K562 (cell line): Measurements from ENCODE around the gene ANKS1A. TPM values are rescaled to one million over a fixed set of nuclear protein-coding genes. Genes with fewer than 3 reads are reported as not detected.

ENCODE experiments used
- KLF16 ChIP-seq: IDR thresholded peaks from 2 replicates; pipeline ENCODE4 v1.6.1; 2016; ENCODE audit warnings: antibody characterized with exemption
- TEAD4 ChIP-seq, 2 experiments: sonication (generic) in 1 of 2; formaldehyde crosslinking in 1 of 2; IDR thresholded peaks; 2 replicates each; pipeline versions ENCODE4 v1.6.1 to v1.8.0; 2012 to 2022; ENCODE audit warnings: borderline replicate concordance in 1 of 2, inconsistent platforms in 1 of 2, low read length in 1 of 2, mild to moderate bottlenecking in 1 of 2, missing genetic modification reagents in 1 of 2
- ZKSCAN3 ChIP-seq: fragments of 250-450 bp; sonication (Bioruptor Pico); IDR thresholded peaks from 2 replicates; pipeline ENCODE4 v1.4.0; 2020
- polyA plus RNA-seq, 8 experiments: library from polyadenylated mRNA; depleted of rRNA in 4 of 8; stranded (reverse) in 5 of 8; unstranded in 3 of 8; fragments of >200 nt; fragmentation: Nextera tagmentation in 2 of 8; fragmentation: Illumina TruSeq in 1 of 8; extraction: Ambion mirVana in 2 of 8; extraction: Trizol in 1 of 8; gene quantifications; 2 replicates each; pipeline versions ENCODE4 v1.2.1 to v1.2.3, GENCODE V29; 2011 to 2014; ENCODE audit warnings: inconsistent platforms in 1 of 8, missing spikeins in 1 of 8
- total RNA-seq, 7 experiments: library from RNA; depleted of rRNA in 6 of 7; stranded (reverse); fragments of >200 nt in 6 of 7; fragmentation: Illumina TruSeq in 2 of 7; extraction: Trizol in 2 of 7; gene quantifications; 2 replicates each; pipeline versions ENCODE4 v1.2.1 to v1.2.3, GENCODE V29; 2011 to 2021; ENCODE audit warnings: low replicate concordance in 1 of 7
- TF ChIP-seq, protein P1 (sequence below), 2 experiments: fragments of 450-650 bp; formaldehyde crosslinking in 1 of 2; IDR thresholded peaks; 2 replicates each; pipeline versions ENCODE4 v1.4.0 to v1.6.1; 2014 to 2020; ENCODE audit warnings: mild to moderate bottlenecking in 2 of 2, borderline replicate concordance in 1 of 2, low read depth in 1 of 2
- TF ChIP-seq, protein P2 (sequence below): fragments of 450-650 bp; formaldehyde crosslinking; IDR thresholded peaks from 2 replicates; pipeline ENCODE4 v1.4.0; 2020; ENCODE audit warnings: mild to moderate bottlenecking, moderate library complexity
- TF ChIP-seq, protein P3 (sequence below): fragments of 450-650 bp; IDR thresholded peaks from 2 replicates; pipeline ENCODE4 v1.6.1; 2017; ENCODE audit warnings: mild to moderate bottlenecking, moderate library complexity
- TF ChIP-seq, protein P4 (sequence below): fragments of 200-800 bp; sonication (Bioruptor generic); IDR thresholded peaks from 2 replicates; pipeline ENCODE4 v1.6.1; 2016; ENCODE audit warnings: missing genetic modification characterization, missing compliant biosample characterization
- TF ChIP-seq, protein P5 (sequence below): fragments of 450-650 bp; IDR thresholded peaks from 2 replicates; pipeline ENCODE4 v1.7.0; 2016; ENCODE audit warnings: borderline replicate concordance

Gene ANKS1A
- total and polyA plus RNA-seq, 9 of the 15 experiments (the other 6 are each of a cell fraction or from before 2014, with no cell fraction given), result 1.1 to 13.8 (median 5.3) TPM

DNA sequence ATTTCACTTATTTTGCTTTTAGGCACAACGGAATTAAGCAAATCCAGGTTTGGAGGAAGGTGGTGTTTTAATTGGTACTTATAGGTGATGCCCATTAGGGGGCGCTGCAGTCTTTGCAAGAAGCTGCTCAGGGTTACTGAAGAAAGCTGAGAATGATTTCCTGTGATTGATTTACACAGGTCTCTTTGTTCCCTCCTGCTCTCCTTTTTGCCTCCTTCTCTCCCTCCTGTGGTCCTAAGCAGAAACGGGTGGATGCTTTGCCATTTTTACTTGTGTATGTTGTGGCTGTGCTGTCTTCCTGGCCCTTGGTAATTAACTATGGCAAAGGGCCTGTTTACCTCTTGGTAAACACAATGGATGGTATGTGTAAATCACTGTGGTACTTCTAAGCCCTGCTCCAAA lies 97.8 kb downstream of the ANKS1A start (continued):
- TF ChIP-seq, protein P1, sequence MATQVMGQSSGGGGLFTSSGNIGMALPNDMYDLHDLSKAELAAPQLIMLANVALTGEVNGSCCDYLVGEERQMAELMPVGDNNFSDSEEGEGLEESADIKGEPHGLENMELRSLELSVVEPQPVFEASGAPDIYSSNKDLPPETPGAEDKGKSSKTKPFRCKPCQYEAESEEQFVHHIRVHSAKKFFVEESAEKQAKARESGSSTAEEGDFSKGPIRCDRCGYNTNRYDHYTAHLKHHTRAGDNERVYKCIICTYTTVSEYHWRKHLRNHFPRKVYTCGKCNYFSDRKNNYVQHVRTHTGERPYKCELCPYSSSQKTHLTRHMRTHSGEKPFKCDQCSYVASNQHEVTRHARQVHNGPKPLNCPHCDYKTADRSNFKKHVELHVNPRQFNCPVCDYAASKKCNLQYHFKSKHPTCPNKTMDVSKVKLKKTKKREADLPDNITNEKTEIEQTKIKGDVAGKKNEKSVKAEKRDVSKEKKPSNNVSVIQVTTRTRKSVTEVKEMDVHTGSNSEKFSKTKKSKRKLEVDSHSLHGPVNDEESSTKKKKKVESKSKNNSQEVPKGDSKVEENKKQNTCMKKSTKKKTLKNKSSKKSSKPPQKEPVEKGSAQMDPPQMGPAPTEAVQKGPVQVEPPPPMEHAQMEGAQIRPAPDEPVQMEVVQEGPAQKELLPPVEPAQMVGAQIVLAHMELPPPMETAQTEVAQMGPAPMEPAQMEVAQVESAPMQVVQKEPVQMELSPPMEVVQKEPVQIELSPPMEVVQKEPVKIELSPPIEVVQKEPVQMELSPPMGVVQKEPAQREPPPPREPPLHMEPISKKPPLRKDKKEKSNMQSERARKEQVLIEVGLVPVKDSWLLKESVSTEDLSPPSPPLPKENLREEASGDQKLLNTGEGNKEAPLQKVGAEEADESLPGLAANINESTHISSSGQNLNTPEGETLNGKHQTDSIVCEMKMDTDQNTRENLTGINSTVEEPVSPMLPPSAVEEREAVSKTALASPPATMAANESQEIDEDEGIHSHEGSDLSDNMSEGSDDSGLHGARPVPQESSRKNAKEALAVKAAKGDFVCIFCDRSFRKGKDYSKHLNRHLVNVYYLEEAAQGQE (IDR thresholded peaks at IDR 0.05; ENCODE audit: borderline replicate concordance), result peak; percentile 79; the same call in 1 of the 2 replicates
- TF ChIP-seq, protein P1 (CRISPR knock-in tag; IDR thresholded peaks at IDR 0.05; ENCODE audit: low read depth), result 0 out of 2 replicates have a peak, but pooled peaks have one; percentile 26
- TF ChIP-seq, protein P2, sequence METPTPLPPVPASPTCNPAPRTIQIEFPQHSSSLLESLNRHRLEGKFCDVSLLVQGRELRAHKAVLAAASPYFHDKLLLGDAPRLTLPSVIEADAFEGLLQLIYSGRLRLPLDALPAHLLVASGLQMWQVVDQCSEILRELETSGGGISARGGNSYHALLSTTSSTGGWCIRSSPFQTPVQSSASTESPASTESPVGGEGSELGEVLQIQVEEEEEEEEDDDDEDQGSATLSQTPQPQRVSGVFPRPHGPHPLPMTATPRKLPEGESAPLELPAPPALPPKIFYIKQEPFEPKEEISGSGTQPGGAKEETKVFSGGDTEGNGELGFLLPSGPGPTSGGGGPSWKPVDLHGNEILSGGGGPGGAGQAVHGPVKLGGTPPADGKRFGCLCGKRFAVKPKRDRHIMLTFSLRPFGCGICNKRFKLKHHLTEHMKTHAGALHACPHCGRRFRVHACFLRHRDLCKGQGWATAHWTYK (CRISPR knock-in tag), result no peak
- TF ChIP-seq, protein P3, sequence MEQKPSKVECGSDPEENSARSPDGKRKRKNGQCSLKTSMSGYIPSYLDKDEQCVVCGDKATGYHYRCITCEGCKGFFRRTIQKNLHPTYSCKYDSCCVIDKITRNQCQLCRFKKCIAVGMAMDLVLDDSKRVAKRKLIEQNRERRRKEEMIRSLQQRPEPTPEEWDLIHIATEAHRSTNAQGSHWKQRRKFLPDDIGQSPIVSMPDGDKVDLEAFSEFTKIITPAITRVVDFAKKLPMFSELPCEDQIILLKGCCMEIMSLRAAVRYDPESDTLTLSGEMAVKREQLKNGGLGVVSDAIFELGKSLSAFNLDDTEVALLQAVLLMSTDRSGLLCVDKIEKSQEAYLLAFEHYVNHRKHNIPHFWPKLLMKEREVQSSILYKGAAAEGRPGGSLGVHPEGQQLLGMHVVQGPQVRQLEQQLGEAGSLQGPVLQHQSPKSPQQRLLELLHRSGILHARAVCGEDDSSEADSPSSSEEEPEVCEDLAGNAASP, result no peak
- TF ChIP-seq ZKSCAN3, result no peak
- no peak for TF ChIP-seq TEAD4 (IDR thresholded peaks at IDR 0.05; ENCODE audit: low read length)
- 0 out of 2 replicates have a peak, but pooled peaks have one; percentile 31 for TF ChIP-seq TEAD4 (CRISPR knock-in tag; IDR thresholded peaks at IDR 0.05; ENCODE audit: borderline replicate concordance)
- TF ChIP-seq, protein P4, sequence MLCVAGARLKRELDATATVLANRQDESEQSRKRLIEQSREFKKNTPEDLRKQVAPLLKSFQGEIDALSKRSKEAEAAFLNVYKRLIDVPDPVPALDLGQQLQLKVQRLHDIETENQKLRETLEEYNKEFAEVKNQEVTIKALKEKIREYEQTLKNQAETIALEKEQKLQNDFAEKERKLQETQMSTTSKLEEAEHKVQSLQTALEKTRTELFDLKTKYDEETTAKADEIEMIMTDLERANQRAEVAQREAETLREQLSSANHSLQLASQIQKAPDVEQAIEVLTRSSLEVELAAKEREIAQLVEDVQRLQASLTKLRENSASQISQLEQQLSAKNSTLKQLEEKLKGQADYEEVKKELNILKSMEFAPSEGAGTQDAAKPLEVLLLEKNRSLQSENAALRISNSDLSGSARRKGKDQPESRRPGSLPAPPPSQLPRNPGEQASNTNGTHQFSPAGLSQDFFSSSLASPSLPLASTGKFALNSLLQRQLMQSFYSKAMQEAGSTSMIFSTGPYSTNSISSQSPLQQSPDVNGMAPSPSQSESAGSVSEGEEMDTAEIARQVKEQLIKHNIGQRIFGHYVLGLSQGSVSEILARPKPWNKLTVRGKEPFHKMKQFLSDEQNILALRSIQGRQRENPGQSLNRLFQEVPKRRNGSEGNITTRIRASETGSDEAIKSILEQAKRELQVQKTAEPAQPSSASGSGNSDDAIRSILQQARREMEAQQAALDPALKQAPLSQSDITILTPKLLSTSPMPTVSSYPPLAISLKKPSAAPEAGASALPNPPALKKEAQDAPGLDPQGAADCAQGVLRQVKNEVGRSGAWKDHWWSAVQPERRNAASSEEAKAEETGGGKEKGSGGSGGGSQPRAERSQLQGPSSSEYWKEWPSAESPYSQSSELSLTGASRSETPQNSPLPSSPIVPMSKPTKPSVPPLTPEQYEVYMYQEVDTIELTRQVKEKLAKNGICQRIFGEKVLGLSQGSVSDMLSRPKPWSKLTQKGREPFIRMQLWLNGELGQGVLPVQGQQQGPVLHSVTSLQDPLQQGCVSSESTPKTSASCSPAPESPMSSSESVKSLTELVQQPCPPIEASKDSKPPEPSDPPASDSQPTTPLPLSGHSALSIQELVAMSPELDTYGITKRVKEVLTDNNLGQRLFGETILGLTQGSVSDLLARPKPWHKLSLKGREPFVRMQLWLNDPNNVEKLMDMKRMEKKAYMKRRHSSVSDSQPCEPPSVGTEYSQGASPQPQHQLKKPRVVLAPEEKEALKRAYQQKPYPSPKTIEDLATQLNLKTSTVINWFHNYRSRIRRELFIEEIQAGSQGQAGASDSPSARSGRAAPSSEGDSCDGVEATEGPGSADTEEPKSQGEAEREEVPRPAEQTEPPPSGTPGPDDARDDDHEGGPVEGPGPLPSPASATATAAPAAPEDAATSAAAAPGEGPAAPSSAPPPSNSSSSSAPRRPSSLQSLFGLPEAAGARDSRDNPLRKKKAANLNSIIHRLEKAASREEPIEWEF (CRISPR knock-in tag), result no peak
- TF ChIP-seq KLF16, result peak; percentile 28; the same call in 1 of the 2 replicates
- TF ChIP-seq, protein P5, sequence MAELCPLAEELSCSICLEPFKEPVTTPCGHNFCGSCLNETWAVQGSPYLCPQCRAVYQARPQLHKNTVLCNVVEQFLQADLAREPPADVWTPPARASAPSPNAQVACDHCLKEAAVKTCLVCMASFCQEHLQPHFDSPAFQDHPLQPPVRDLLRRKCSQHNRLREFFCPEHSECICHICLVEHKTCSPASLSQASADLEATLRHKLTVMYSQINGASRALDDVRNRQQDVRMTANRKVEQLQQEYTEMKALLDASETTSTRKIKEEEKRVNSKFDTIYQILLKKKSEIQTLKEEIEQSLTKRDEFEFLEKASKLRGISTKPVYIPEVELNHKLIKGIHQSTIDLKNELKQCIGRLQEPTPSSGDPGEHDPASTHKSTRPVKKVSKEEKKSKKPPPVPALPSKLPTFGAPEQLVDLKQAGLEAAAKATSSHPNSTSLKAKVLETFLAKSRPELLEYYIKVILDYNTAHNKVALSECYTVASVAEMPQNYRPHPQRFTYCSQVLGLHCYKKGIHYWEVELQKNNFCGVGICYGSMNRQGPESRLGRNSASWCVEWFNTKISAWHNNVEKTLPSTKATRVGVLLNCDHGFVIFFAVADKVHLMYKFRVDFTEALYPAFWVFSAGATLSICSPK, result no peak
